Gastroesophageal sphincter (tissue), 4 donors: ENCODE measurements around the gene KAZN. TPM values are rescaled to one million over a fixed set of nuclear protein-coding genes. Genes with fewer than 3 reads are reported as not detected.

Source experiments
- ATAC-seq: fragments of 150-250 bp; one replicate; pipeline ENCODE4 v1.9.1; 2016; ENCODE audit warnings: mild to moderate bottlenecking, moderate library complexity
- H3K27ac ChIP-seq, 4 donors: fragments of 200-600 bp; sonication (generic) in 3 of 4; 1 replicate in 3 of 4; 2 replicates in 1 of 4; pipeline ENCODE4 v1.5.1; 2016 to 2019
- H3K27me3 ChIP-seq: fragments of 200-600 bp; sonication (generic); one replicate; pipeline ENCODE4 v1.5.1; 2019
- H3K36me3 ChIP-seq, 2 donors: fragments of 200-600 bp; sonication (generic); one replicate each; pipeline ENCODE4 v1.5.1; 2019; ENCODE audit warnings: control low read depth in 1 of 2
- H3K4me1 ChIP-seq, 3 donors: fragments of 200-600 bp; sonication (generic); 1 replicate in 2 of 3; 2 replicates in 1 of 3; pipeline ENCODE4 v1.5.1; 2016 to 2019; ENCODE audit warnings: control low read depth in 2 of 3
- H3K4me3 ChIP-seq, 2 donors: fragments of 200-600 bp; sonication (generic); one replicate each; pipeline ENCODE4 v1.5.1; 2019; ENCODE audit warnings: mild to moderate bottlenecking in 1 of 2, moderate library complexity in 1 of 2
- H3K9me3 ChIP-seq, 3 donors: fragments of 200-600 bp; sonication (generic); one replicate each; pipeline ENCODE4 v1.5.1; 2017 to 2019; ENCODE audit warnings: control low read depth in 2 of 3
- EP300 ChIP-seq: sonication (generic); formaldehyde crosslinking; IDR thresholded peaks from one replicate; pipeline ENCODE4 v1.6.1; 2017; ENCODE audit warnings: antibody characterized with exemption, mild to moderate bottlenecking
- POLR2A ChIP-seq, 2 donors: fragments of 450-650 bp; IDR thresholded peaks; one replicate each; pipeline ENCODE4 v1.6.1; 2017; ENCODE audit warnings: antibody characterized with exemption in 2 of 2, mild to moderate bottlenecking in 2 of 2, moderate library complexity in 1 of 2
- POLR2AphosphoS5 ChIP-seq: sonication (generic); formaldehyde crosslinking; IDR thresholded peaks from one replicate; pipeline ENCODE4 v1.6.1; 2017; ENCODE audit warnings: antibody characterized with exemption
- WGBS, 2 donors: methylation state at CpG; one replicate each; pipeline ENCODE4 v1.1.5; 2018; ENCODE audit warnings: low coverage in 1 of 2; 5-methylcytosine and 5-hydroxymethylcytosine counted together
- total RNA-seq, 4 donors: library from RNA; depleted of rRNA; stranded (reverse); fragments of >200 nt; gene quantifications; one replicate each; pipeline ENCODE4 v1.1.0, GENCODE V29; 2016
- TF ChIP-seq, protein P1 (sequence below), 4 experiments: fragments of 200-600 bp in 2 of 4; fragments of 450-650 bp in 2 of 4; sonication (generic) in 1 of 4; IDR thresholded peaks; one replicate each; pipeline ENCODE4 v1.5.1; 2017 to 2019; ENCODE audit warnings: antibody characterized with exemption in 4 of 4, mild to moderate bottlenecking in 2 of 4, moderate library complexity in 2 of 4

KAZN gene
- total RNA-seq, 4 donors from 2014 or later = 6.5 to 16.6 (median 11.5) TPM

DNA sequence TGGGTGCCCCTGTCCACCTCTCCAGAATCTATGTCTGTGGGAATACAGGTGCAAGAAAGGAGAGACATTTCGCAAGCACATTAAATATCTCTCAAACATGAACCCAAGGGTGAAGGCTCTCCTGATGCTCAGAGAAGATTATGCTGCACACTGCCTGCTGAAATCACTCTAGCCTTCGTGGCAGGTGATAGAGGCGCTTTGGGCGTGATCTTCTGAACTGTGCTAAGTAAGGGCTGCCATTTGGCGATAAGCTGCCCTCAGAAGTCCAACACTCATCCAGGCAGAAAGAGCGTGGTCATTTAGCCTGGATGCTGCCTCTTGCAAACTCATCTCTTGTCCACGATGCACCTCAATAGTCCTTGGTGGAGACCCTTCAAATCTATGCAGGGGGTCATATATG lies 241.9 kb downstream of the KAZN start:
- Histone ChIP-seq H3K27ac (no peak overlapping the region), H3K9me3 (peaks cover 0 to 38% (median 0%) of the 10 kb centered on the region in 3 donors), H3K36me3 (no peaks in the 10 kb centered on the region), H3K4me1 (no peaks in the 10 kb centered on the region), H3K27me3 (peaks cover 18% of the 10 kb centered on the region), H3K4me3 (no peak overlapping the region)
- TF ChIP-seq EP300 (no peak), POLR2A (IDR thresholded peaks at IDR 0.05) (no peak), POLR2AphosphoS5 (no peak)
- TF ChIP-seq, protein P1, sequence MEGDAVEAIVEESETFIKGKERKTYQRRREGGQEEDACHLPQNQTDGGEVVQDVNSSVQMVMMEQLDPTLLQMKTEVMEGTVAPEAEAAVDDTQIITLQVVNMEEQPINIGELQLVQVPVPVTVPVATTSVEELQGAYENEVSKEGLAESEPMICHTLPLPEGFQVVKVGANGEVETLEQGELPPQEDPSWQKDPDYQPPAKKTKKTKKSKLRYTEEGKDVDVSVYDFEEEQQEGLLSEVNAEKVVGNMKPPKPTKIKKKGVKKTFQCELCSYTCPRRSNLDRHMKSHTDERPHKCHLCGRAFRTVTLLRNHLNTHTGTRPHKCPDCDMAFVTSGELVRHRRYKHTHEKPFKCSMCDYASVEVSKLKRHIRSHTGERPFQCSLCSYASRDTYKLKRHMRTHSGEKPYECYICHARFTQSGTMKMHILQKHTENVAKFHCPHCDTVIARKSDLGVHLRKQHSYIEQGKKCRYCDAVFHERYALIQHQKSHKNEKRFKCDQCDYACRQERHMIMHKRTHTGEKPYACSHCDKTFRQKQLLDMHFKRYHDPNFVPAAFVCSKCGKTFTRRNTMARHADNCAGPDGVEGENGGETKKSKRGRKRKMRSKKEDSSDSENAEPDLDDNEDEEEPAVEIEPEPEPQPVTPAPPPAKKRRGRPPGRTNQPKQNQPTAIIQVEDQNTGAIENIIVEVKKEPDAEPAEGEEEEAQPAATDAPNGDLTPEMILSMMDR (IDR thresholded peaks at IDR 0.05) = no peak
- 82 to 100% methylated on average over 2 of the region's 7 CpGs for WGBS, 2 donors
- ATAC-seq = no peak

DNA sequence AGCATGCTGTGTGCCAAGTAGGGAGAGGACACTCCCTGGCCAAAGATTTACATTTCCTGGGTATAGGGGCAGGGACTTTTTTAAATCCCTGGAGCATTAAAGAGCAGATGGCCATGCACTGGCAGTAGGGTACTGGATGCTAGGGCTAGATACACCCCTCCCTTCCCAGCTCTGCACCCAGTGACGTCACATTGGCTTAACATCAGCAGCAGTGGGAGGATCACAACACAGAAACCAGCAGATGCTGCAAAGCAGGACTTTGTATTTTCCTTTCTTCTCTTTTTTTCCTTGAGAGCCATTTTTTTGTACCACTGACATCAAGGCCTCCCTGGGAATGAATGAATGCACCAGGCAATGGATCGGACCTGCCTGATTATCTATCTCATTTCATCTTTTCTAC lies 243.0 kb downstream of the KAZN start:
- peaks cover 0 to 38% (median 0%) of the 10 kb centered on the region in 3 donors for H3K9me3 ChIP-seq
- H3K4me3 ChIP-seq = no peak overlapping the region
- no peaks in the 10 kb centered on the region for H3K4me1 ChIP-seq
- H3K27ac ChIP-seq = no peak overlapping the region
- no peak for ATAC-seq
- H3K27me3 ChIP-seq = peaks cover 18% of the 10 kb centered on the region
- WGBS, 2 donors = 78 to 93% methylated on average over 2 of the region's 2 CpGs
- H3K36me3 ChIP-seq = no peaks in the 10 kb centered on the region
- TF ChIP-seq POLR2AphosphoS5 (no peak), POLR2A (IDR thresholded peaks at IDR 0.05) (no peak), EP300 (no peak)
- TF ChIP-seq, protein P1 (IDR thresholded peaks at IDR 0.05) = no peak

DNA sequence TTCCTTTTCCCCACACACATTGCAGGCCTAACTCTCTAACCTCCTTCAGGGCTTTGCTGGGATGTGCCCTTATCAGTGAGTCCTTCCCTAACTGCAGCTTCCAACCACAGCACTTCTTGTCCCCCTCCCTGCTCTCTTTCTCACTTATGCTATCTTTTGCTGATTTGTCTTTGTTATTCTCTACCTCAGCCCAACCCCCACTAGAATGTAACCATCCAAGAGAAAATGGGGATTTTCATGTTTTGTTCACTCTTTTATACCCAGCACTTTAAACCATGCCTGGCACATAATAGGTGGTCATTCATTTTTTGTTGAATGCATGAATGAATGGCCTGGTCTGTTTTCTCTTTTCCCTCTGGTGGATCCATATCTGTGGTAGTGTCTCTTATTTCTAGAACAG lies 243.5 kb downstream of the KAZN start:
- no peaks in the 10 kb centered on the region for H3K4me1 ChIP-seq
- peaks cover 18% of the 10 kb centered on the region for H3K27me3 ChIP-seq
- no peak overlapping the region for H3K27ac ChIP-seq
- H3K4me3 ChIP-seq = no peak overlapping the region
- H3K36me3 ChIP-seq = no peaks in the 10 kb centered on the region
- ATAC-seq = no peak
- H3K9me3 ChIP-seq = peaks cover 0 to 38% (median 0%) of the 10 kb centered on the region in 3 donors
- TF ChIP-seq EP300 (no peak), POLR2AphosphoS5 (no peak), POLR2A (IDR thresholded peaks at IDR 0.05) (no peak)
- TF ChIP-seq, protein P1 (IDR thresholded peaks at IDR 0.05) = no peak

DNA sequence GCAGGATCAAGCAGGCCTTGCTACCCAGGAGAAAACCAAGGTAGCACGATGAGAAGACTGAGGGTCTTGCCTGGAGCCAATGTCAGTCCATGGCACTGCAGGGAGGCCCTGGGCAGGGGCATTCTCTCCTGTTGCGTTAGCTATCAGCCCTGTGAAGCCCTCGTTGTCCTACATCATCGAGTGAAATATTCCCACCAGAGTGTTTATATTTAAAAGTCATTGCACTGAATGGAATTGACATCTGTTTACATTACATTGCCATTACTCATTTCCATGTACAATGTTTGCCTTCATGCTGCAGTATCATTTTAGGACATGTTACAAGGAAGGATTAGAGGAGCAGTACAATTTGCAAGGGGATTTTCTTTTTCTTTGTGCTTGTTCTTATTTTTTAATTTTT lies 243.9 kb downstream of the KAZN start:
- ATAC-seq = no peak
- TF ChIP-seq EP300 (no peak), POLR2AphosphoS5 (no peak), POLR2A (IDR thresholded peaks at IDR 0.05) (no peak)
- TF ChIP-seq, protein P1 (IDR thresholded peaks at IDR 0.05) = no peak
- peaks cover 0 to 38% (median 0%) of the 10 kb centered on the region in 3 donors for H3K9me3 ChIP-seq
- no peak overlapping the region for H3K4me3 ChIP-seq
- no peaks in the 10 kb centered on the region for H3K36me3 ChIP-seq
- no peak overlapping the region for H3K27ac ChIP-seq
- no peaks in the 10 kb centered on the region for H3K4me1 ChIP-seq
- WGBS, 2 donors = 28 to 39% methylated on average over 4 of the region's 4 CpGs
- H3K27me3 ChIP-seq = peaks cover 18% of the 10 kb centered on the region

DNA sequence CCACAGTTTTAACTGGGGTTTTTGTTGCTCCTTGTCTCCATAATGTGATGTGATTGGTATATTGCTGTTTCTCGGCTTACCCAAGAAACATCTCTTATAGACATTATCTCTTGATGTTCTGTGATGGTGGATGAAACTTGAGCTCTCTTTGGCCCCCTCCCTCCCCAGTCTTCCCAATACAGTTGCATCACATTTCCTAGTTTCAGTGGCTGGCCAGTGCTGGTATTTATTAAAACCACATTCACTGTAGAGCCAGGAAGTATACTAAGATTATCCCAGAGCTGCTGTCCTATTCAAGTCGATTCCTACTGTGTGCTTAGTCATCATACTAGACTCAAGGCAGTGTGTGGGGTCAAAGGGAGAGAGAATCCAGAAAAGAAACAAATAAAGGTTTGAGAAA lies 244.4 kb downstream of the KAZN start:
- Histone ChIP-seq H3K4me1 (no peaks in the 10 kb centered on the region), H3K27ac (peak overlapping the region in 1 of 4 donors; percentile 15), H3K36me3 (no peaks in the 10 kb centered on the region), H3K9me3 (peaks cover 0 to 38% (median 0%) of the 10 kb centered on the region in 3 donors), H3K27me3 (peaks cover 18% of the 10 kb centered on the region), H3K4me3 (no peak overlapping the region)
- 60 to 73% methylated on average over 1 to 2 of the region's 2 CpGs for WGBS, 2 donors
- ATAC-seq = no peak
- TF ChIP-seq EP300 (no peak), POLR2AphosphoS5 (no peak), POLR2A (IDR thresholded peaks at IDR 0.05) (no peak)
- TF ChIP-seq, protein P1 (IDR thresholded peaks at IDR 0.05) = no peak
